SK-N-SH (cell line): Measurements from ENCODE around the gene RPL3.

Source experiments
- CTCF ChIP-seq: fragments of 200-600 bp; sonication (generic); IDR thresholded peaks from 2 replicates; pipeline ENCODE4 v1.6.1; 2017; ENCODE audit warnings: antibody characterized with exemption, mild to moderate bottlenecking, moderate library complexity
- EP300 ChIP-seq, 2 experiments: IDR thresholded peaks; 2 replicates each; pipeline versions ENCODE4 v1.4.0 to v1.6.1; 2012; ENCODE audit warnings: borderline replicate concordance in 1 of 2, low read depth in 1 of 2, low read length in 1 of 2
- EZH2phosphoT487 ChIP-seq: fragments of 200-600 bp; sonication (generic); IDR thresholded peaks from 2 replicates; pipeline ENCODE4 v1.6.1; 2017; ENCODE audit warnings: low read depth, mixed run types, mild to moderate bottlenecking, antibody characterized with exemption, moderate library complexity, borderline replicate concordance
- JUND ChIP-seq: IDR thresholded peaks from 2 replicates; pipeline ENCODE4 v1.4.0; 2012
- MAX ChIP-seq: IDR thresholded peaks from 2 replicates; pipeline ENCODE4 v1.4.0; 2012; ENCODE audit warnings: low read depth
- MEF2A ChIP-seq: IDR thresholded peaks from 2 replicates; pipeline ENCODE4 v1.4.0; 2012; ENCODE audit warnings: low read depth, borderline replicate concordance
- RAD21 ChIP-seq: IDR thresholded peaks from 2 replicates; pipeline ENCODE4 v1.6.1; 2012; ENCODE audit warnings: mild to moderate bottlenecking, low read length
- TF ChIP-seq, protein P1 (sequence below): IDR thresholded peaks from 2 replicates; pipeline ENCODE4 v1.4.0; 2012; ENCODE audit warnings: low read depth, borderline replicate concordance

DNA sequence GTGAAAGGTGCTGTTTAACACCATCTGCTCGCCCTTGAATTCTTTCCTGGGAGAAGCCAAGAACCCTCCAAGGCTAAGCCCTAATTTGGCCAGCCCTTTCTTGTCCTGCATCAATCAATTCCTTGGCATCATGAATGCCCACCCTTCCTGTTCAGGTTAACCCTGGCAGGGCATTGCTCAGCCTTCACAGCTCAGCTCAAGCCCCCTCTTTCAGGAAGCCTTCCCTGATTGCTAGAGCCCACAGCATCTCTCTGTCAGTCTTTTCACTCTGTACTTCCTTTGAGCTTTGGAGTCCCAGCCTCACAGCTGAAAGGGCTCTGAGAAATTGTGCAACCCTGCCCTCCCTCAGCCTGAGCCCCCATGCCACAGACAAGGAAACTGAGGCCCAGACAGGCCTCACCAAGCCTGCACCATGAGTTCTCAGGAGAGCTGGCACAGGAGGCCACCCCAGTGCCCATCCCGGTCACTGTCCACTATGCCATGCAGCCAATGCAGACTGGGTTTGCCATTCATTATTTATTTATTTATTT lies 16.9 kb downstream of the RPL3 start:
- no peak for TF ChIP-seq EZH2phosphoT487
- TF ChIP-seq MEF2A: no peak
- TF ChIP-seq MAX: no peak
- TF ChIP-seq JUND: no peak
- no peak for TF ChIP-seq CTCF
- TF ChIP-seq, protein P1, sequence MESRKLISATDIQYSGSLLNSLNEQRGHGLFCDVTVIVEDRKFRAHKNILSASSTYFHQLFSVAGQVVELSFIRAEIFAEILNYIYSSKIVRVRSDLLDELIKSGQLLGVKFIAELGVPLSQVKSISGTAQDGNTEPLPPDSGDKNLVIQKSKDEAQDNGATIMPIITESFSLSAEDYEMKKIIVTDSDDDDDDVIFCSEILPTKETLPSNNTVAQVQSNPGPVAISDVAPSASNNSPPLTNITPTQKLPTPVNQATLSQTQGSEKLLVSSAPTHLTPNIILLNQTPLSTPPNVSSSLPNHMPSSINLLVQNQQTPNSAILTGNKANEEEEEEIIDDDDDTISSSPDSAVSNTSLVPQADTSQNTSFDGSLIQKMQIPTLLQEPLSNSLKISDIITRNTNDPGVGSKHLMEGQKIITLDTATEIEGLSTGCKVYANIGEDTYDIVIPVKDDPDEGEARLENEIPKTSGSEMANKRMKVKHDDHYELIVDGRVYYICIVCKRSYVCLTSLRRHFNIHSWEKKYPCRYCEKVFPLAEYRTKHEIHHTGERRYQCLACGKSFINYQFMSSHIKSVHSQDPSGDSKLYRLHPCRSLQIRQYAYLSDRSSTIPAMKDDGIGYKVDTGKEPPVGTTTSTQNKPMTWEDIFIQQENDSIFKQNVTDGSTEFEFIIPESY: no peak
- no peak for TF ChIP-seq RAD21
- TF ChIP-seq EP300 (IDR thresholded peaks at IDR 0.05; ENCODE audit: borderline replicate concordance in 1 of 2, low read depth in 1 of 2, low read length in 1 of 2): no peak
